Measurements from ENCODE around the gene SH3TC2. TPM values are rescaled to one million over a fixed set of nuclear protein-coding genes. Genes with fewer than 3 reads are reported as not detected.

Gene SH3TC2
- total and polyA plus RNA-seq, 2 of the 4 experiments (the other 2 are of a cell fraction) = 3.4 to 7.9 TPM

DNA sequence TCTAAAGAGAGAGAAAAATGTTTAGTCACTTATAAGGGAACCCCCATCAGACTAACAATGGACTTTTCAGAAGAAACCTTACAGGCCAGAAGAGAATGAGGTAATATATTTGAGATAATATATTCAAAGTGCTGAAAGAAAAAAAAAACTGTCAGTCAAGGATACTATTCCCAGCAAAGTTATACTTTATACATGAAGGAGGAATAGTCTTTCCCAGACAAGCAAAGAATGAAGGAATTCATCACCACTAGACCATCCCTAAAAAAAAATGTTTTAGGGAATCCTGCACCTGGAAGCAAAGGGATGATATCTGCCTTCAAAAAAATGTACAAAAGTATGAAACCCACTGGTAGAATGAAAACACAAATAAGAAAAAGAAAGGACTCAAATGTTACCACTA, 37.5 kb upstream of the SH3TC2 start:
- in situ Hi-C loops (cut with MboI; ENCODE audit: low sequenced_read_pairs) = no loop called here

More for the DNA sequence above, 37.5 kb upstream of the SH3TC2 start:
- Histone ChIP-seq H4K20me1 (ENCODE audit: insufficient read depth, low read length) (no peaks in the 10 kb centered on the region), H2BK15ac (ENCODE audit: low read depth, low read length) (no peak overlapping the region), H4K8ac (ENCODE audit: low read depth in 2 of 2, low read length in 2 of 2) (no peak overlapping the region), H3K56ac (ENCODE audit: extremely low read depth, insufficient read depth, low read length) (no peak overlapping the region), H3K4me2 (ENCODE audit: low read depth, low read length) (no peak overlapping the region), H2AFZ (replicated peaks; ENCODE audit: low read length, poor library complexity) (no peak overlapping the region), H3K27me3 (ENCODE audit: control insufficient read depth, insufficient read depth, low read length) (peaks cover 3% of the 10 kb centered on the region), H3K4me1 (ENCODE audit: control insufficient read depth, insufficient read depth, low read length) (no peaks in the 10 kb centered on the region), H3K4me3 (ENCODE audit: insufficient read depth, low read depth, low read length) (no peak overlapping the region), H3K9me3 (ENCODE audit: control insufficient read depth, insufficient read depth, low read length) (peaks cover 3% of the 10 kb centered on the region; the same call in 1 of the 2 replicates), H3K4ac (ENCODE audit: low read depth, low read length) (no peak overlapping the region), H2BK120ac (ENCODE audit: low read depth, low read length) (no peak overlapping the region), H4K5ac (ENCODE audit: low read depth, low read length) (no peak overlapping the region), H3K23ac (ENCODE audit: low read depth, low read length) (no peak overlapping the region), H3K36me3 (ENCODE audit: control insufficient read depth, insufficient read depth, low read length) (no peaks in the 10 kb centered on the region), H3K14ac (replicated peaks; ENCODE audit: low read depth, low read length) (no peak overlapping the region), H3K79me1 (ENCODE audit: low read depth in 1 of 2, low read length in 2 of 2) (no peaks in the 10 kb centered on the region), H2AK9ac (replicated peaks; ENCODE audit: low read depth, low read length, poor library complexity) (no peak overlapping the region), H3K9ac (ENCODE audit: low read depth, low read length) (no peak overlapping the region), H3K27ac (ENCODE audit: insufficient read depth, low read length) (no peak overlapping the region), H4K91ac (ENCODE audit: insufficient read depth, low read depth, low read length) (no peak overlapping the region), H3K18ac (ENCODE audit: low read depth, low read length) (no peak overlapping the region), H2AK5ac (ENCODE audit: low read depth, low read length) (no peak overlapping the region), H3K9me1 (ENCODE audit: insufficient read depth, low read length) (no peaks in the 10 kb centered on the region), H2BK20ac (ENCODE audit: low read depth, low read length) (no peak overlapping the region), H2BK5ac (ENCODE audit: low read depth, low read length, poor library complexity, severe bottlenecking) (no peak overlapping the region)
- ChIA-PET POLR2A (ENCODE audit: unreplicated experiment) (no interaction called here), CTCF (no interaction called here)
- ATAC-seq (ENCODE audit: low read depth) = no peak
- DNase-seq = no peak
- TF ChIP-seq MXI1 (IDR thresholded peaks at IDR 0.05; ENCODE audit: borderline replicate concordance, low read depth, low read length) (no peak), MAZ (IDR thresholded peaks at IDR 0.05; ENCODE audit: borderline replicate concordance, low read depth, low read length) (no peak), POLR2A (IDR thresholded peaks at IDR 0.05; ENCODE audit: low read depth, low read length) (no peak), RCOR1 (IDR thresholded peaks at IDR 0.05; ENCODE audit: insufficient replicate concordance, low read length) (no peak)
- BruUV-seq (replicated peaks) = no TSS peak
- intact Hi-C loops (cut with micrococcal nuclease) = no loop called here
- dilution Hi-C loops (cut with HindIII; ENCODE audit: low sequenced_read_pairs, unreplicated experiment) = no loop called here

All from IMR-90 (cell line).